HG03469 (cell line): ENCODE results near the gene ALOXE3.
"Not testable (repeated sequence)": the region's sequence is repeated elsewhere in the genome, so short reads cannot be mapped to it uniquely, and the experiment has no call there.

ENCODE experiments used
- ATAC-seq: cut with Tn5 transposase; IDR thresholded peaks from one replicate; pipeline ENCODE4 v1.9.1; 2021; ENCODE audit warnings: mild to moderate bottlenecking, moderate library complexity, moderate number of reproducible peaks; ENCODE audit not compliant: unreplicated experiment

The ALOXE3 gene

GRCh38 chr17:8100763-8101162 is 17.6 kb downstream of the ALOXE3 start:
- ATAC-seq = no peak

- no peak for ATAC-seq
Measured at GRCh38 chr17:8100111-8100510, 18.2 kb downstream of the ALOXE3 start.

GRCh38 chr17:8096541-8096940 is 21.8 kb downstream of the ALOXE3 start:
- no peak for ATAC-seq

- ATAC-seq = no peak
Measured at GRCh38 chr17:8095361-8095760, 23.0 kb downstream of the ALOXE3 start.

GRCh38 chr17:8091033-8091687 is 27.2 kb downstream of the ALOXE3 start:
- no peak for ATAC-seq

- ATAC-seq = no peak
Measured at GRCh38 chr17:8089728-8090127, 28.6 kb downstream of the ALOXE3 start.

GRCh38 chr17:8087952-8088230 is 30.4 kb downstream of the ALOXE3 start:
- ATAC-seq = no peak

- no peak for ATAC-seq
Measured at GRCh38 chr17:8087075-8087951, 31.0 kb downstream of the ALOXE3 start, which contains the start of gene ALOX12B. Gene ALOX12B (minus strand): TSS chr17:8087716. CDS start chr17:8087442, 274 bp downstream.

GRCh38 chr17:8084250-8084649 is 34.1 kb downstream of the ALOXE3 start:
- no peak for ATAC-seq

GRCh38 chr17:8082292-8082691 is 36.0 kb downstream of the ALOXE3 start:
- no peak for ATAC-seq

- ATAC-seq = no peak
Measured at GRCh38 chr17:8081876-8082275, 36.4 kb downstream of the ALOXE3 start.

GRCh38 chr17:8080799-8081219 is 37.5 kb downstream of the ALOXE3 start:
- no peak for ATAC-seq

- ATAC-seq = no peak
Measured at GRCh38 chr17:8080208-8080798, 38.0 kb downstream of the ALOXE3 start.

GRCh38 chr17:8079291-8080207 is 38.8 kb downstream of the ALOXE3 start:
- no peak for ATAC-seq

GRCh38 chr17:8077939-8078338 is 40.4 kb downstream of the ALOXE3 start:
- not testable (repeated sequence) for ATAC-seq

GRCh38 chr17:8076502-8077266 is 41.6 kb downstream of the ALOXE3 start:
- no peak for ATAC-seq

GRCh38 chr17:8075574-8076342 is 42.6 kb downstream of the ALOXE3 start:
- ATAC-seq = no peak

GRCh38 chr17:8075081-8075480 is 43.2 kb downstream of the ALOXE3 start:
- ATAC-seq = no peak

GRCh38 chr17:8074554-8074953 is 43.8 kb downstream of the ALOXE3 start:
- no peak for ATAC-seq
